ENCODE results near the gene CCL28.
"Not testable (repeated sequence)": the region's sequence is repeated elsewhere in the genome, so short reads cannot be mapped to it uniquely, and the experiment has no call there.

The CCL28 gene

DNA sequence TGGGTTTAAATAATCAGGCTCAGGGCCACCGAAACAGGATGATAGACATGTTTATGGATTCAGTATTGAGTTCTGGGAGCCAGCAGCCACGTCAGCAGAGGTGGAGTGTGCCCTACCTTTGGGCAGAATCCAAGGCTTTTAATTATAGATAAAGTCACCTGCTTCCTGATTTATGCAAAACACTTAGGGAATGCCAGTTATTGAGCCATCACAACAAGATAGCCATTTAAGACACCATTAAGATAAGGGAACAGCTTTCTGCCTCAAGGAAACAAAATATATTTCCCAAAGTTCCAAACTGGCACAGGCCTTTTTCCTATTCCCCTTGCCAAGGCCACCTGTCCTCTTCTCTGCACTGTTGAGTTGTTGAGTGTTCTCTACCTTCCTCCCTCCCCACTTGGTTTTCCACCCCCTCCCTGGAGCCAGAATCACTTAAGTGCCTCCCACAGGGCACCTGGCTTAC lies 2.4 kb downstream of the CCL28 start:
- peak; percentile 97 for DNase-seq

DNA sequence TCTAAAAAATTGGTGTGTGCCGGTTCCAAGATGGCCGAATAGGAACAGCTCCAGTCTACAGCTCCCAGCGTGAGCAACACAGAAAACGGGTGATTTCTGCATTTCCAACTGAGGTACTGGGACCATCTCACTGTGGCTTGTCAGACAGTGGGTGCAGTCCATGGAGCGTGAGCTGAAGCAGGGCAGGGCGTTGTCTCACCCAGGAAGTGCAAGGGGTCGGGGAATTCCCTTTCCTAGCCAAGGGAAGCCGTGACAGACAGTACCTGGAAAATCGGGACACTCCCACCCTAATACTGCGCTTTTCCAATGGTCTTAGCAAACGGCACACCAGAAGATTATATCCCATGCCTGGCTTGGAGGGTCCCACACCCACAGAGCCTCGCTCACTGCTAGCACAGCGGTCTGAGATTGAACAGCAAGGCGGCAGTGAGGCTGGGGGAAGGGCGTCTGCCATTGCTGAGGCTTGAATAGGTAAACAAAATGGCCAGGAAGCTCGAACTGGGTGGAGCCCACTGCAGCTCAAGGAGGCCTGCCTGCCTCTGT lies 9.6 kb downstream of the CCL28 start:
- not testable (repeated sequence) for DNase-seq

- no peak for DNase-seq
These were observed 10.4 kb downstream of the CCL28 start for GRCh38 chr5:43401827-43402226.

GRCh38 chr5:43400082-43400481 lies 12.1 kb downstream of the CCL28 start:
- no peak for DNase-seq

DNA sequence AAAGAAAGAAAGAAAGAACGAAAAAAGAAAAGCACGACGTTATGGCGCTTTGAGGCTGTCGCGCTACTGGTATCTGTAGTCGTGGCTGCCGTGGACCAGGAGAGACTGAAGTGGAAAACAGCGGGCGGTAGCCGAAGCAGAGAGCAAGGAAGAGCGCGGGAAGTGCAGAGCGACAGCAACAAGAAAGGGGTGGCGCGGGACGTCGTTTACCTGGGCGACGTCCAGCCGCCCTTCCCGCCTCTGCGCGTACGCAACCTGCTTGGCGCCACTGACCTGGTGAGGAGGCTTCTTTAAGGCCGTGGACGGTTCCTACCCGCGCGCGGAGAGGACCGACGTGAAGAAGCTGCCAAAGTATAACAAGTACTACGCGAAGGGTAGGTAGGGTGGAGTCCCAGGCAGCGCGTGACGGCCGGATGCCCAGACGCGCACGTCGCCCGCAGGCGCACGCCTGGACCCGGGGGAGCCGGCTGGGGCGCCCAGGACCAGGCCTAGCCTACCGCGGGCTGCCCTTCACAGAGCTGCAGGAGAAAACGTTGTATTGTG lies 15.4 kb downstream of the CCL28 start:
- DNase-seq, result peak; percentile 84

DNA sequence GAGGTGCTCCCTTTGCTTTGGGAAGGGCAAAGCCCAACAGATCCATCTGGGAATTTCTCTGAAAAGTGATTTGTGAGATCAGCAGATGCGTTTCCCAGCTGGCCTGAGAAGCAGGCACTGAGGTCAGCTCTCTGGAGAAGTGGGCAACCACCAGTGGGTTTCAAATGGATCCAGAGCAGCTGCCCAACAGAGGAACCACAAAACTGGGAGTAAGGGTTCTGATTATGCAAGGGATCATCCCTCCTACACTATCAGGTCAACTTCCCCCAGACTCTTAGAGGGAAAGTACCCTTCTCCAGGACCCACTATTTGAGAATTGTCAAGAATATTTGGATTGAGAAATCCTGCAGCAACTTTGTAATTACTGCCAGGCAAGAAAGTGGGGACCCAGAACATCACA lies 21.7 kb downstream of the CCL28 start:
- no peak for DNase-seq

- peak; percentile 75 for DNase-seq
These were observed 22.4 kb downstream of the CCL28 start for GRCh38 chr5:43389679-43390329.

GRCh38 chr5:43386960-43387362 lies 25.2 kb downstream of the CCL28 start:
- DNase-seq, result no peak

- DNase-seq, result no peak
These were observed 35.6 kb downstream of the CCL28 start for GRCh38 chr5:43376496-43377140.

- DNase-seq, result no peak
These were observed 40.4 kb downstream of the CCL28 start for GRCh38 chr5:43371821-43372220.

DNA sequence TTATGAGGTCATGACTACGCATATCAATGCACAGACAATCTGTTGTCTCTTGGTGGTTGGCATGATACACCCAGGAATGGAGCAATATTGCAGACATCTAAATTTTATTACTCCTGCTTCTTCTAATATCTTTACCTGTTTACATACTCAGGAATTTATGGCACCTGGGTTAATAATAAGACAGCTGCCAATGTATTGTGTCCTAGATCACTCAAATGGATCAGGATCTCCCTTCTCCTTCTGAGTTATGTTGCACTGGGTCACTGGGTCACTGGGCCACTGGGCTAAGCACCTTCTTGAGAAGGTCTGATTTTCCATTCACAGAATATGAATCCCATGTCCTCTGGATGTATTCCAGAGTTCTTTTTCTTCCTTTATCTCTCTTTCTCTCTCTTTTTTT lies 41.8 kb downstream of the CCL28 start:
- DNase-seq, result no peak

- no peak for DNase-seq
These were observed 42.5 kb downstream of the CCL28 start for GRCh38 chr5:43369651-43370050.

DNA sequence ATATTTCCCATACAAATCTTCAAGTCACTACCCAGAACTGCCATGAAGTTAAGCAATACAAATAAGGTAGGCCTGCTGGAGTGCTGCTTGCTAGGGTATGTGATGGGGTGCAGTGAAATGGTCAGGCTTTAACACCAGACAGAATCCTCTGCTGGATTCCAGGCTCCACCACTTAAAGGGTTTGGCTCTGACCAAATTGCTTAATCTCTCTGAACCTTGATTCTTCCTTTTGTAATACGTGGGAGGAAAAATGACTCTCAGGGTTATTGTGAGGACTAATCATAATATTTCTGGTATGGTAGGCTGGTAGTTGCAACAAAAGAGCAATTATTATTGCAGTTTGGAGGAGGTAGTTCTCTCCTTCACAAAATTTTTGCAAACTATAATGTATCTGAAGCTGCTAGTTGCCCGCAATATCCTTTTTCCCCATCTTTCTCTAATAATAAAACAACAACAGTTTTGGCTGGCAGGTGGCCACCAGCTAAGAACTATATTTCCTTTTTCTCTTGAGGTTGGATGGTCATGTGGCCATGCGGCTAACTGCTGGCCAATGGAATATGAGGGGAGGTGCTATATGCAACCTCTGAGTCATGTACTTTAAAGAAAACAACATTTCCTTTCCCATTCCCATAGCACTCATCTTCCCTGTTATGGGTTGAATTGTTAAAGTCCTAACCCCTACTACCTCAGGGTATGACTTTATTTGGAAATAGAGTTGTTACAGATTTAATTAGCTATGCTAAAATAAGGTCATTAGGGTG lies 44.1 kb downstream of the CCL28 start:
- no peak for DNase-seq

GRCh38 chr5:43367453-43367852 lies 44.7 kb downstream of the CCL28 start:
- DNase-seq, result no peak

GRCh38 chr5:43366680-43367246 lies 45.4 kb downstream of the CCL28 start:
- DNase-seq, result not testable (repeated sequence)

DNA sequence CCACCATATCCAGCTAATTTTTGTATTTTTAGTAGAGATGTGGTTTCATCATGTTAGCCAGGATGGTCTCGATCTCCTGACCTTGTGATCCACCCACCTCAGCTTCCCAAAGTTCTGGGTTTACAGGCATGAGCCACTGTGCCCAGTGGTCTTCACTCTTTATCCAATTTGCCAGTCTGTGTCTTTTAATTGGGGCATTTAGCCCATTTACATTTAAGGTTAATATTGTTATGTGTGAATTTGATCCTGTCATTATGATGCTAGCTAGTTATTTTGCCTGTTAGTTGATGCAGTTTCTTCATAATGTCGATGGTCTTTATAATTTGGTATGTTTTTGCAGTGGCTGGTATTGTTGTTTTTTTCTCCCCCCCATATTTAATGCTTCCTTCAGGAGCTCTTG lies 47.0 kb downstream of the CCL28 start:
- DNase-seq, result not testable (repeated sequence)

- peak; percentile 37 for DNase-seq
These were observed 48.6 kb downstream of the CCL28 start for GRCh38 chr5:43363445-43364152.

- DNase-seq, result no peak
These were observed 49.3 kb downstream of the CCL28 start for GRCh38 chr5:43362725-43363435.

- no peak for DNase-seq
These were observed 53.5 kb downstream of the CCL28 start for GRCh38 chr5:43358726-43359125.

- DNase-seq, result no peak
These were observed 53.9 kb downstream of the CCL28 start for GRCh38 chr5:43358301-43358700.

- DNase-seq, result no peak
These were observed 54.3 kb downstream of the CCL28 start for GRCh38 chr5:43357878-43358281.

GRCh38 chr5:43357067-43357466 lies 55.1 kb downstream of the CCL28 start:
- DNase-seq, result no peak
